SJCRH30 (cell line): Measurements from ENCODE around the gene SAMHD1. TPM values are rescaled to one million over a fixed set of nuclear protein-coding genes. Genes with fewer than 3 reads are reported as not detected.
"Not testable (repeated sequence)": the region's sequence is repeated elsewhere in the genome, so short reads cannot be mapped to it uniquely, and the experiment has no call there.

ENCODE experiments used
- DNase-seq, 2 experiments: peaks; one replicate each; pipeline ENCODE4 v3.0.0-alpha.2; 2015 to 2020
- H3K27ac ChIP-seq: fragments of 250-450 bp; sonication (Bioruptor Pico); 2 replicates; pipeline ENCODE4 v1.5.1; 2020; ENCODE audit warnings: mild to moderate bottlenecking, moderate library complexity
- H3K27me3 ChIP-seq: fragments of 250-450 bp; sonication (Bioruptor Pico); 2 replicates; pipeline ENCODE4 v1.5.1; 2020; ENCODE audit warnings: mild to moderate bottlenecking, moderate library complexity
- H3K36me3 ChIP-seq: fragments of 250-450 bp; sonication (Bioruptor Pico); 2 replicates; pipeline ENCODE4 v1.5.1; 2020; ENCODE audit warnings: mild to moderate bottlenecking, moderate library complexity
- H3K4me1 ChIP-seq: fragments of 250-450 bp; sonication (Bioruptor Pico); 2 replicates; pipeline ENCODE4 v1.5.1; 2020; ENCODE audit warnings: mild to moderate bottlenecking, moderate library complexity
- H3K4me3 ChIP-seq: fragments of 250-450 bp; sonication (Bioruptor Pico); 2 replicates; pipeline ENCODE4 v1.5.1; 2020; ENCODE audit warnings: mild to moderate bottlenecking, moderate library complexity
- H3K9me3 ChIP-seq: fragments of 250-450 bp; sonication (Bioruptor Pico); replicated peaks from 2 replicates; pipeline ENCODE4 v1.5.1; 2020; ENCODE audit warnings: mild to moderate bottlenecking, moderate library complexity
- total RNA-seq: library from RNA; depleted of rRNA; stranded (reverse); fragments of >200 nt; shearing (Covaris generic); gene quantifications from 2 replicates; pipeline ENCODE4 v1.2.3, GENCODE V29; 2014

SAMHD1 gene
- total RNA-seq, 1 experiment from 2014 or later, result 11.9 TPM

GRCh38 chr20:36933571-36933970 lies 17.9 kb downstream of the SAMHD1 start:
- H3K9me3 ChIP-seq, H3K4me1 ChIP-seq, H3K27me3 ChIP-seq, H3K27ac ChIP-seq, H3K36me3 ChIP-seq, DNase-seq, H3K4me3 ChIP-seq: not testable (repeated sequence)

GRCh38 chr20:36932476-36933426 lies 18.8 kb downstream of the SAMHD1 start:
- Histone ChIP-seq H3K27me3 (no peaks in the 10 kb centered on the region), H3K9me3 (no peaks in the 10 kb centered on the region), H3K36me3 (no peaks in the 10 kb centered on the region), H3K4me1 (no peaks in the 10 kb centered on the region), H3K27ac (no peak overlapping the region), H3K4me3 (no peak overlapping the region)
- DNase-seq, result no peak

GRCh38 chr20:36932067-36932466 lies 19.4 kb downstream of the SAMHD1 start:
- H3K36me3 ChIP-seq, DNase-seq: not testable (repeated sequence)

GRCh38 chr20:36929691-36930090 lies 21.8 kb downstream of the SAMHD1 start:
- no peaks in the 10 kb centered on the region for H3K36me3 ChIP-seq
- DNase-seq, result no peak
- H3K27ac ChIP-seq, result no peak overlapping the region
- no peaks in the 10 kb centered on the region for H3K4me1 ChIP-seq
- no peak overlapping the region for H3K4me3 ChIP-seq
- no peaks in the 10 kb centered on the region for H3K9me3 ChIP-seq
- no peaks in the 10 kb centered on the region for H3K27me3 ChIP-seq

More at GRCh38 chr20:36932067-36932466, 19.4 kb downstream of the SAMHD1 start:
- not testable (repeated sequence) for H3K27me3 ChIP-seq, H3K27ac ChIP-seq, H3K4me3 ChIP-seq, H3K9me3 ChIP-seq, H3K4me1 ChIP-seq

GRCh38 chr20:36929290-36929689 lies 22.2 kb downstream of the SAMHD1 start:
- no peaks in the 10 kb centered on the region for H3K4me1 ChIP-seq
- DNase-seq, result no peak
- no peaks in the 10 kb centered on the region for H3K36me3 ChIP-seq

GRCh38 chr20:36927704-36928103 lies 23.8 kb downstream of the SAMHD1 start:
- no peak for DNase-seq
- H3K27ac ChIP-seq, result no peak overlapping the region
- no peak overlapping the region for H3K4me3 ChIP-seq
- H3K9me3 ChIP-seq, result no peaks in the 10 kb centered on the region
- H3K27me3 ChIP-seq, result no peaks in the 10 kb centered on the region
- no peaks in the 10 kb centered on the region for H3K4me1 ChIP-seq
- H3K36me3 ChIP-seq, result no peaks in the 10 kb centered on the region

More at GRCh38 chr20:36929290-36929689, 22.2 kb downstream of the SAMHD1 start:
- no peaks in the 10 kb centered on the region for H3K9me3 ChIP-seq
- no peak overlapping the region for H3K4me3 ChIP-seq
- no peak overlapping the region for H3K27ac ChIP-seq
- no peaks in the 10 kb centered on the region for H3K27me3 ChIP-seq

- H3K4me1 ChIP-seq, result no peaks in the 10 kb centered on the region
- no peak for DNase-seq
Observed at GRCh38 chr20:36926653-36927200, 24.8 kb downstream of the SAMHD1 start.

GRCh38 chr20:36925234-36925633 lies 26.3 kb downstream of the SAMHD1 start:
- H3K27me3 ChIP-seq, result no peaks in the 10 kb centered on the region
- DNase-seq, result no peak
- no peak overlapping the region for H3K27ac ChIP-seq
- H3K4me1 ChIP-seq, result no peaks in the 10 kb centered on the region
- no peak overlapping the region for H3K4me3 ChIP-seq
- no peaks in the 10 kb centered on the region for H3K9me3 ChIP-seq
- no peaks in the 10 kb centered on the region for H3K36me3 ChIP-seq

More at GRCh38 chr20:36926653-36927200, 24.8 kb downstream of the SAMHD1 start:
- Histone ChIP-seq H3K27me3 (no peaks in the 10 kb centered on the region), H3K27ac (no peak overlapping the region), H3K36me3 (no peaks in the 10 kb centered on the region), H3K9me3 (no peaks in the 10 kb centered on the region), H3K4me3 (no peak overlapping the region)

GRCh38 chr20:36924167-36925045 lies 27.1 kb downstream of the SAMHD1 start:
- Histone ChIP-seq H3K36me3 (no peaks in the 10 kb centered on the region), H3K27me3 (no peaks in the 10 kb centered on the region), H3K9me3 (no peaks in the 10 kb centered on the region), H3K4me1 (no peaks in the 10 kb centered on the region), H3K4me3 (no peak overlapping the region), H3K27ac (no peak overlapping the region)
- DNase-seq, result no peak

GRCh38 chr20:36920334-36920730 lies 31.2 kb downstream of the SAMHD1 start:
- Histone ChIP-seq H3K27me3 (no peaks in the 10 kb centered on the region), H3K27ac (no peak overlapping the region), H3K36me3 (no peaks in the 10 kb centered on the region), H3K9me3 (no peaks in the 10 kb centered on the region), H3K4me1 (no peaks in the 10 kb centered on the region), H3K4me3 (no peak overlapping the region)
- DNase-seq, result no peak

- peak; percentile 39 to 84 for DNase-seq
- no peaks in the 10 kb centered on the region for H3K4me1 ChIP-seq
- no peaks in the 10 kb centered on the region for H3K9me3 ChIP-seq
- H3K27ac ChIP-seq, result no peak overlapping the region
- no peak overlapping the region for H3K4me3 ChIP-seq
- H3K27me3 ChIP-seq, result no peaks in the 10 kb centered on the region
- H3K36me3 ChIP-seq, result no peaks in the 10 kb centered on the region
Observed at GRCh38 chr20:36919715-36920333, 31.7 kb downstream of the SAMHD1 start.

- DNase-seq, result no peak
- H3K9me3 ChIP-seq, result no peaks in the 10 kb centered on the region
- no peaks in the 10 kb centered on the region for H3K36me3 ChIP-seq
- no peaks in the 10 kb centered on the region for H3K4me1 ChIP-seq
- no peaks in the 10 kb centered on the region for H3K27me3 ChIP-seq
- no peak overlapping the region for H3K27ac ChIP-seq
- no peak overlapping the region for H3K4me3 ChIP-seq
Observed at GRCh38 chr20:36917943-36918342, 33.6 kb downstream of the SAMHD1 start.

- H3K27me3 ChIP-seq, result no peaks in the 10 kb centered on the region
- H3K4me1 ChIP-seq, result no peaks in the 10 kb centered on the region
Observed at GRCh38 chr20:36917240-36917639, 34.3 kb downstream of the SAMHD1 start.

GRCh38 chr20:36916199-36916598 lies 35.3 kb downstream of the SAMHD1 start:
- Histone ChIP-seq H3K9me3 (no peaks in the 10 kb centered on the region), H3K36me3 (no peaks in the 10 kb centered on the region), H3K27me3 (no peaks in the 10 kb centered on the region), H3K27ac (no peak overlapping the region), H3K4me1 (no peaks in the 10 kb centered on the region), H3K4me3 (no peak overlapping the region)
- DNase-seq, result no peak

More at GRCh38 chr20:36917240-36917639, 34.3 kb downstream of the SAMHD1 start:
- no peak for DNase-seq
- no peak overlapping the region for H3K4me3 ChIP-seq
- H3K9me3 ChIP-seq, result no peaks in the 10 kb centered on the region
- H3K27ac ChIP-seq, result no peak overlapping the region
- no peaks in the 10 kb centered on the region for H3K36me3 ChIP-seq
